Measurements from ENCODE around the gene DPRX. TPM values are rescaled to one million over a fixed set of nuclear protein-coding genes. Genes with fewer than 3 reads are reported as not detected.

DPRX gene, protein sequence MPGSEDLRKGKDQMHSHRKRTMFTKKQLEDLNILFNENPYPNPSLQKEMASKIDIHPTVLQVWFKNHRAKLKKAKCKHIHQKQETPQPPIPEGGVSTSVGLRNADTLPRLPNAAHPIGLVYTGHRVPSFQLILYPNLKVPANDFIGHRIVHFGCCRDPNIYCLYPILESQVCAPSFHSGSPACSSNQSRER
- not detected in 5 replicates for total RNA-seq (2022; extraction: Qiagen RNA extraction; ENCODE audit: low read depth)

DNA sequence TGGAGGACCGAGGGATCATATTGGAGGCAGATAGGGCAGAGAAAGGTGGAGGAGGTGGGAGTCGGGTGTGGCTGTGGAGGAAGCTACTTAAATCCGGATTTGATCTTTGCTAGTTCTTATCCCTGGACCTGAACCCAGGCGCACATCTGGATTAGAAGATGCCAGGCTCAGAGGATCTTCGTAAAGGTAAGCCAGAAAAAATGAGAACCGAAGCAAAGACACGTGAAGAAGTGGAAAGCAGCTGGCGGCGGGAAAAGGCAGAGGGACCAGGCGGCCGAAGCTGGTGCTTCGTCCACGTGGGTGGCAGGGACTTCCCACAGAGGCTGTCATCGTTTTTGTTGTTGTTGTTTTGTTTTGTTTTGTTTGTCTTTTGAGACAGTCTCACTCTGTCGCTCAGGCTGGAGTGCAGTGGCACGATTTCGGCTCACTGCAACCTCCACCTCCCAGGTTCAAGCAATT is at the start of gene DPRX:
Gene DPRX, plus strand, starts transcription at position 51 of the 459 bp plus-strand sequence. Its CDS starts 108 bp downstream, at position 159.

Other genes with a start within 250 kb of the DPRX start
- 3.0 to 5.2 TPM (median 4.2 TPM) in 5 replicates for gene ZNF765, start 236.8 kb upstream of the DPRX start, total RNA-seq (2022; extraction: Qiagen RNA extraction; ENCODE audit: low read depth)
- 7.4 to 9.2 TPM (median 7.9 TPM) in 5 replicates for gene ZNF761, start 200.0 kb upstream of the DPRX start, total RNA-seq (2022; extraction: Qiagen RNA extraction; ENCODE audit: low read depth)
- gene ZNF813, start 164.3 kb upstream of the DPRX start, total RNA-seq (2022; extraction: Qiagen RNA extraction; ENCODE audit: low read depth): 0.11 to 0.49 TPM (median 0.31 TPM) in 5 replicates
- 11.9 to 15.4 TPM (median 14.2 TPM) in 5 replicates for gene ZNF331, start 93.9 kb upstream of the DPRX start, total RNA-seq (2022; extraction: Qiagen RNA extraction; ENCODE audit: low read depth)
- gene NLRP12, start 192.3 kb downstream of the DPRX start, total RNA-seq (2022; extraction: Qiagen RNA extraction; ENCODE audit: low read depth): 0.04 TPM in 1 of 5 replicates, not detected in the others
- gene MYADM, start 235.9 kb downstream of the DPRX start, total RNA-seq (2022; extraction: Qiagen RNA extraction; ENCODE audit: low read depth): 191 to 352 TPM (median 290 TPM) in 5 replicates